GM21390 (cell line): Measurements from ENCODE around the gene ZBTB39.
"Not testable (repeated sequence)": the region's sequence is repeated elsewhere in the genome, so short reads cannot be mapped to it uniquely, and the experiment has no call there.

Experiments
- ATAC-seq: cut with Tn5 transposase; IDR thresholded peaks from one replicate; pipeline ENCODE4 v1.9.1; 2021; ENCODE audit not compliant: unreplicated experiment

ZBTB39 gene

DNA sequence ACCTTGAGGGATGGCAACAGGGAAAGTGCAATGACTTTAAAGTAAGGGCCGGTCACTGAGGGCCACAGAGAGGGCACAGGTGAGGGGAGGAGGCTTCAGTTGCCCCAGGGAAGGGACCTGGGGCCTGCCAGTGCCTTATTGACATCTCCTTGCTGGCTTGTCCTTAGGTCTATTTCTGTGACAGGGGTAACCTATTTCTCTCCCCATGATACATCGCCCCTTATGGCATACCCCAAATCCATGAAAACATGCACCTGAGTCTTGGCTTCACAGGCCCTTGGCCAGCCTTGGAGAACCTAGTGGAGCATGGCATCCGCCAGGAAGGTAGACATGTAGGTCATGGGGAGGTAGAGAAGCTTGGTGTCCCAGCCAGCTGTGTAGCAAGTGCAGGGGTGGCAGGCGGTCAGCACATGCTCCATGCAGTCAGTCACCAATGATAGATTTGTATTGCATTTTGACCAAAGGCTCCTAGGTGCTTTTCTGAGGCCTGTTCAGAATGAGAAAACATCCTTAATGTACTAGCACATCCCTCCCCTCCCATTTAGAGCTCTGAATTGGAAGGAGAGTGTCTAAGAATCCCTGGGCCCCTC lies 25.3 kb downstream of the ZBTB39 start:
- no peak for ATAC-seq

DNA sequence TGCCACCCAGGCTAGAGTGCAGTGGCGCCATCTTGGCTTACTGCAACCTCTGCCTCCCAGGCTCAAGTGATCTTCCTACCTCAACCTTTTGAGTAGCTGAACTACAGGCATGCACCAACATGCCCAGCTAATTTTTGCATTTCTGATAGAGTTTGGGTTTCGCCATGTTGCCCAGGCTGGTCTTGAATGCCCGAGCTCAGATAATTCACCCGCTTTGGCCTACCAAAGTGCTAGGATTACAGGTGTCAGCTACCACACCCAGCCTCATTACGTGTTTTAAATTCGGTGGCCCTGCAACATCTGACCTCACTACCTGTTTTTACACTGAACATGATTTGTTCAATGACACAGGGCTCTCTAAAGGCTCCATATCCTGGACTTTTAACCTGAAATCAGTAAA lies 26.1 kb downstream of the ZBTB39 start:
- ATAC-seq: no peak

DNA sequence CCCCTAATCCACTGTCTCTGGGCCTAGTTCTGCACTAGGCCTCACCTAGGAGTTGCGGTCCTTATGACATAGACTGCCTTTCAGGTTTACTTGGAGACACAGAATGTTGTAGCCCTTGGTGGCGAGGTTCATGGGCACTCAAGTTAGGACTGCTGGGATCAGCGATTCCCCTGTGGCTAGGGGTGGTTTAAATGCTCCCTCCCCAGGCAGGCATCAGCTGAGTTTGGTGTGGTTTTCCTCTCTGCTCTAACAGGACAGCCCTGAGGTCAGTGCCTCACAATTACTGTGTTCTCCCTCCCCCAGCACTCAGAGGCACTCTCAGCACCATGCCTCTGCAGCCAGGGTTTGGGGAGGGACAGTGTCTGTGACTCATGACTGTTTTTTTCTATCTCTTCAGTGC lies 26.7 kb downstream of the ZBTB39 start:
- no peak for ATAC-seq

DNA sequence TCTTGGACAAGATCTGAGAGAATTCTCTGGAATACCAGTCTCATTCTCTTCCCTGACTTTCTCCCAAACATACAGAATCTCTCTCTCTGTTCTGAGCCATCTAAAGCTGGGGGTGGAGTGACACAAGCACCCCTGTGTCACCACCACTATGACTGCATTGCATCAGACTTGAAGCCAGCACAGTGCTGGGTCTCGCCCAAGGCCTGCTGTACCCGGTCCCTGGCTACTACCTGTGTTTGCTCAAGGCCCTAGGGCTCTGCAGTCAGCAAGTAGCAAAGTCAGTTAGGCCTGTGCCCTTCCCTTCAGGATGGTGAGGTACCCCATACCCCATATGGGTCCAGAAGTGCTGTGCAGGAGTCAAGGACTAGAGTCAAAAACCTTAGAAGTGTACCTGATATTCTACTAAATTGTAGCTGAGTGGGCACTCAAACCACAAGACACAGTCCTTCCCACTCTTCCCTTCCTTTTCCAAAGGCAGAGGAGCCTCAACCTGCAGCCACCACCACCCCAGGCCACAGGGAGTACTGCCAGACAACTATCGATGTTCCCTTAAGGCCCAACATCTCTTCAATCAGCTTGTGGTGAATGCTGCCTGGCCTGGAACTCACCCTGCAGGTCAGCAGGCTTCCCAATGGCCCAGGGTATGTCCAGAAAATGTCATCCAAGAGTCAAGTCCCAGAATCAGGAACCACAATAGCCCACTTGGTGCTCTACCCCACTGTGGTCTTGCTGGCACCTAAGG lies 27.8 kb downstream of the ZBTB39 start:
- no peak for ATAC-seq

DNA sequence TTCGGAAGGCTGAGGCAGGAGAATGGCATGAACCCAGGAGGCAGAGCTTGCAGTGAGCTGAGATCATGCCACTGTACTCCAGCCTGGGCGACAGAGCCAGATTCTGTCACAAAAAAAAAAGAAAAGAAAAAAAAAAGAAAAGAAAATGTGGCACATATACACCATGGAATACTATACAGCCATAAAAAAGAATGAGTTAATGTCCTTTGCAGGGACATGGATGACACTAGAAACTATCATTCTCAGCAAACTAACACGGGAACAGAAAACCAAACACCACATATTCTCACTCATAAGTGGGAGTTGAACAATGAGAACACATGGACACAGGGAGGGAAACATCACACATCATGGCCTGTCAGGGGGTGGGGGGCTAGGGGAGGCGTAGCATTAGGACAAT lies 29.0 kb downstream of the ZBTB39 start:
- not testable (repeated sequence) for ATAC-seq

DNA sequence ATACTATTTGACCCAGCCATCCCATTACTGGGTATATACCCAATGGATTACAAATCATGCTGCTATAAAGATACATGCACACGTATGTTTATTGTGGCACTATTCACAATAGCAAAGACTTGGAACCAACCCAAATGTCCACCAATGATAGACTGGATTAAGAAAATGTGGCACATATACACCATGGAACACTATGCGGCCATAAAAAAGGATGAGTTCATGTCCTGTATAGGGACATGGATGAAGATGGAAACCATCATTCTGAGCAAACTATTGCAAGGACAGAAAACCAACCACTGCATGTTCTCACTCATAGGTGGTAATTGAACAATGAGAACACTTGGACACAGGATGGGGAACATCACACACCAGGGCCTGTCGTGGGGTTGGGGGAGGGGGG lies 32.1 kb downstream of the ZBTB39 start:
- not testable (repeated sequence) for ATAC-seq

DNA sequence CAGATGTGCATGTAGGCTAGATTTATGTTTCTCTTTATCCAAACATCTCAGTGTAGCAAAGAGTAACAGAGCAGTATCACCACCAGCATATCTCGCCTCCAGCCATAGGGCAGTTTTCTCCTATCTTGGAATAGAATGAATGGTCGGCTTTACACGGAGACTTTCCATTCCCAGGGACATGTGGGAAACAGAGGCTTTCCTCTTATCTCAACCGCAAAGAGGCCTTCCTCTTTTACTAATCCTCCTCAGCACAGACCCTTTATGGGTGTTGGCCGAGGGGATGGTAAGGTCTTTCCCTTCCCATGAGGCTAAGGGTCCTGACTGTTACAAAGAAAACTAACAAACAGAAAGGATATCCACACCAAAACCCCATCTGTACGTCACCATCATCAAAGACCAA lies 37.4 kb downstream of the ZBTB39 start:
- not testable (repeated sequence) for ATAC-seq

DNA sequence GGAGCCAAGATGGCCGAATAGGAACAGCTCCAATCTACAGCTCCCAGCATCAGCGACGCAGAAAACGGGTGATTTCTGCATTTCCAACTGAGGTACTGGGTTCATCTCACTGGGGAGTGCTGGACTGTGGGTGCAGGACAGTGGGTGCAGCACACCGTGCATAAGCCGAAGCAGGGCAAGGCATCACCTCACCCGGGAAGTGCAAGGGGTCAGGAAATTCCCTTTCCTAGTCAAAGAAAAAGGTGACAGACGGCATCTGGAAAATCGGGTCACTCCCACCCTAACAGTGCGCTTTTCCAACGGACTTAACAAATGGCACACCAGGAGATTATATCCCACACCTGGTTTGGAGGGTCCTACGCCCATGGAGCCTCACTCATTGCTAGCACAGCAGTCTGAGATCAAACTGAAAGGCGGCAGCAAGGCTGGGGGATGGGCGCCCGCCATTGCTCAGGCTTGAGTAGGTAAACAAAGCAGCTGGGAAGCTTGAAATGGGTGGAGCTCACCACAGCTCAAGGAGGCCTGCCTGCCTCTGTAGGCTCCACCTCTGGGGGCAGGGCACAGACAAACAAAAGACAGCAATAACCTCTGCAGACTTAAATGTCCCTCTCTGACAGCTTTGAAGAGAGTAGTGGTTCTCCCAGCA lies 40.2 kb downstream of the ZBTB39 start:
- not testable (repeated sequence) for ATAC-seq

DNA sequence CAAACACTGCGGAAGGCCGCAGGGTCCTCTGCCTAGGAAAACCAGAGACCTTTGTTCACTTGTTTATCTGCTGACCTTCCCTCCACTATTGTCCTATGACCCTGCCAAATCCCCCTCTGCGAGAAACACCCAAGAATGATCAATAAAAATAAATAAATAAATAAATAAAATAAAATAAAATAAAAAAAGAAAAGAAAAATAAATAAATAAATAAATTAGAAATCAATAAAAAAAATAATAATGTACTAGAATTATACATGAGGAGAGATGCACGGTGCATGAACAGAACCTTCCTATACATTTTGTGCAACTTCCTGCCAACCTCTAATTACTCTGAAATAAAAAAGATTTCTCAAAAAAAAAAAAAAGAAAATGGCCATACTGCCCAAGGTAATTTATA lies 41.2 kb downstream of the ZBTB39 start:
- ATAC-seq: not testable (repeated sequence)

DNA sequence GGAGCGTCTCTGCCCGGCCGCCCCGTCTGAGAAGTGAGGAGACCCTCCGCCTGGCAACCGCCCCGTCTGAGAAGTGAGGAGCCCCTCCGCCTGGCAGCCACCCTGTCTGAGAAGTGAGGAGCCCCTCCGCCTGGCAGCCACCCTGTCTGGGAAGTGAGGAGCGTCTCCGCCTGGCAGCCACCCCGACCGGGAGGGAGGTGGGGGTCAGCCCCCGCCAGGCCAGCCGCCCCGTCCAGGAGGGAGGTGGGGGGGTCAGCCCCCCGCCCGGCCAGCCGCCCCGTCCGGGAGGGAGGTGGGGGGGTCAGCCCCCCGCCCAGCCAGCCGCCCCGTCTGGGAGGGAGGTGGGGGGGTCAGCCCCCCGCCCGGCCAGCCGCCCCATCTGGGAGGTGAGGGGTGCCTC lies 42.8 kb downstream of the ZBTB39 start:
- ATAC-seq: not testable (repeated sequence)

DNA sequence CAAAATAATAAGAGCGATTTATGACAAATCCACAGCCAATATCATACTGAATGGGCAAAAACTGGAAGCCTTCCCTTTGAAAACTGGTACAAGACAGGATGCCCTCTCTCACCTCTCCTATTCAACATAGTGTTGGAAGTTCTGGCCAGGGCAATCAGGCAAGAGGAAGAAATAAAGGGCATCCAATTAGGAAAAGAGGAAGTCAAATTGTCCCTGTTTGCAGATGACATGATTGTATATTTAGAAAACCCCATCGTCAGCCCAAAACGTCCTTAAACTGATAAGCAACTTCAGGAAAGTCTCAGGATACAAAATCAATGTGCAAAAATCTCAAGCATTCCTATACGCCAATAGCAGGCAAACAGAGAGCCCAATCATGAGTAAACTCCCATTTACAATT lies 44.1 kb downstream of the ZBTB39 start:
- ATAC-seq: not testable (repeated sequence)

DNA sequence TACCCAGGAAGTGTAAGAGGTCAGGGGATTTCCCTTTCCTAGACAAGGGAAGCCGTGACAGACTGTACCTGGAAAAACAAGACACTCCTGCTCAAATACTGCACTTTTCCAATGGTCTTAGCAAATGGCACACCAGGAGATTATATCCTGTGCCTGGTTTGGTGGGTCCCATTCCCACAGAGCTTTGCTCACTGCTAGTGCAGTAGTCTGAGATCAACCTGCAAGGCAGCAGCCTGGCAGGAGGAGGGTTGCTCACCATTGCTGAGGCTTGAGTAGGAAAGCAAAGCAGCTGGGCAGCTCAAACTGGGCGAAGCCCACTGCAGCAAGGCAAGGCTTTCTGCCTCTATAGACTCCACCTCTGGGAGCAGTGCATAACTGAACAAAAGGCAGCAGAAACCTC lies 47.9 kb downstream of the ZBTB39 start:
- no peak for ATAC-seq

DNA sequence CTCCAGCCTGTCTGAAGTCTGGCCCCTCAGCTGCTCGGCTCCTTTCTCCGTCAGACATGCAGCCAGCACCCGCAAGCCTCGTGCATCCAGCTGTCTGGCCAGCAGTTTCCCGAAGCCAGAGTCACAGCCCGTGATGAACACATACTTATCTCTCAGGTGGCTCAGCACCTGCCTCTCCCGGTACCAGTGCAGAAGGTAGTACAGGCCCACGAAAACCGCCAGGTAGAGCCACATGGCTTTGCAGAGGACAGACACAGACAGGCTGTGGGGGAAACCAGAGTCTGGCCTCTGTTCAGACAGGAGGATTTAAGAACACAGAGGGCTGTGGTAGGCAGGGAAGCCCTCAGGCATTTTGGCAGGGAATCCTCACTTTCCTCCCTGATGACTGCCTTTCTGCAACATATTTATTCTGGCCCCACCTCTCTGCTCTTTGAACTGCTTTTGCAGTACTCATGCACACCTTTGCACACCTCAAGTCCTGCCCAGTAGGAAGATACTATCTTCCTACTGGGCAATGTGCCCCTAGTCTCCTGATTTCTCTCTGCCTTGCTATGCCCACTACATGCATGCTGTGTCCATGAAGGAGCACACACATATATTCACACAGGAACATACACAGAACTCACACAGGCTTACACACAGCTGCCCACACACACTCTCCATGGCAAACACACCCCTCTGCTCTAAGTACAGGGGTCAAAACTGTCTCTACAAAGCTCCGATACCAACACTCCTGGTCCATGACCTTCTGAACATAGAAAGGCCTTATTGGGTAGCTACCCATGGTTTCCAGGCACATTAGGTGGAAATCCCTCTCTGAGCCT lies 48.9 kb downstream of the ZBTB39 start, which contains the start of gene RDH16:
Gene RDH16 (minus strand): TSS at position 380 of the 824 bp plus-strand sequence. CDS start 146 bp downstream, at position 234.
- no peak for ATAC-seq

DNA sequence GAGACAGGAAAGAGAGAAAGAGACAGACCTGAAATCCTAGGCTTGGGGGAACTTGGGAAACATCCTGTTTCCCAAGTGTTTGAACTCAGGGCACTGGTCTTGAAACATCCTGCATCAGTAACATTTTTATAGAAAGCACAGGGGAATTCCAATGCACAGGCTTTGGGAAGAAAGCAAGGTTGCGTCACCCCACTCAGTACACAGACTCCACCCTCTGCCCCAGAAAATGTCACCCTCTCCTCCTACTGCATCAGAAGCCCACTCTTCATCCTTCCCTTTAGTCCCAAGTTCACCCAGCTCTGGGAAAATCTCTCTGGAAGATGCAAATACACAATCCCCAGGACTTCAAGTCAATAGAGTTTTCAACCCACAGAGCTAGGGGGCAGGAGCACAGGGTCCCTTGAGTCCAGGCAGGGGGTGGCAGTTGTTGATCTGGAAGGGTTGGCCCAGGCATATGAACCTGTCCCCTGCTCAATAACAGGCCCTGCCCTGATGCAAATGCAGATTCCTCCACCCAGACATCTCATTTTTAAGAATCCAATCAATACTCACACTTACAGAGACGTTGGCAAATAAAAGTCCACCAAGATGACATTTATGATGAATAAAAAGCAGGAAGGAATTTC lies 50.6 kb downstream of the ZBTB39 start:
- no peak for ATAC-seq

DNA sequence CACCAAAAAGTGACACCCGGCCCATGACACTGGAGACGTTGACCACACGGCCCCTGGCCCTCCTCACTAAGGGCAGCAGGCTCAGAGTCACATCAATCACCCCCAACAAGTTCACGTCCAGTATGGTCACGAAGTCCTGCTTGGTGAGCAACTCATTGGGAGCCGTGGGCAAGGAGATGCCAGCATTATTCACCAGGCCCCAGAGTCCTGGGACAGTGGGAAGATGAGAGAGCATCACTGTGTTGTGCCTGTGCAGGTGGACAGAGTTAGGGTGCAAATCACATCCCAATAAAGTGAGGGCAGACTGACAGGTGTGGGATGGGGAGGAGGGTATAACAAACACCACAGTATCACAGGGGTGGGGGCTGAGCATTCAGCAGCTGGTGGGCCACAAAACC lies 51.4 kb downstream of the ZBTB39 start:
- no peak for ATAC-seq

DNA sequence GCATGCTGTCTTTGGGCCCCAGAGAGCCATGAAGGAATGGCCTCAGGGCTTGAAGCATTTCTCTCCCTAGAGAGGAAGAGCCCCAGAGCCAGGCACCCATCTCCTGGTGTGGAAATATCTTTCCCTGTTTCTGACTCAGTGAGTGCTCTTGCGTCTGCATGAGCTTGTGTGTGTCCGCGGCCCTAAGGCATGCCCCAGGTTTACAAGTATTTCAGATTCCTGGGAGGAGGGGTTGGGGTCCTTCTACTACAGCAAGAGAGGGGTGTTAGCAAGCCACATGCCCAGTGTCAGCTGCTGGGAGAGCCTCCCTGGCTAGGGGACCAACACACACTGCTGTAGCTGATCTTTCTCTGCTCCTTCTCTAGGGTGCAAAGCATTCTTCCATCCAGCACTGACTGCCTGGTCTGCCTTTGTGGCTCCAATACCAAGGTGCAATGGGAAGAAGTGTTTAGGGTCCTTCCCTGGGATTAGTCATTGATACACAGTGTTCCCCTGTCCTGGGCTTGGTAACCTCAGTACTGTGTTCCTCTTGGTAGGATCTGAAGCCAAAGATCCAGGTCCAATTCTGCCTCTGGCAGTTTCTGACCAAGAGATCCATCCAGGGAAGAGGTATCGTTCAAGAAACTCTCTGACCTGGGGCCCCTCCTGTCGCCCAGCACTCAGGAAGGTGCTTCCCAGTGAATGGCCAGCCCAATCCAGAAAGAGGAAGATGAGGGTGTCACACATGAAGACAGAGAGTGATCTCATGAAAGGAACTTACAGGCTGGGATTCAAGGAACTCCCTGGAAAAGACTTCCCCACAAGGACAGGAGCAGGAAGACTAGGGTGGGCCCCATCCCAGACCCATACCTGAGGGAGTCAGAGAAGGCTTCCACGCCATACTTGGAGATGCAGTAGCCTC lies 52.0 kb downstream of the ZBTB39 start:
- no peak for ATAC-seq

DNA sequence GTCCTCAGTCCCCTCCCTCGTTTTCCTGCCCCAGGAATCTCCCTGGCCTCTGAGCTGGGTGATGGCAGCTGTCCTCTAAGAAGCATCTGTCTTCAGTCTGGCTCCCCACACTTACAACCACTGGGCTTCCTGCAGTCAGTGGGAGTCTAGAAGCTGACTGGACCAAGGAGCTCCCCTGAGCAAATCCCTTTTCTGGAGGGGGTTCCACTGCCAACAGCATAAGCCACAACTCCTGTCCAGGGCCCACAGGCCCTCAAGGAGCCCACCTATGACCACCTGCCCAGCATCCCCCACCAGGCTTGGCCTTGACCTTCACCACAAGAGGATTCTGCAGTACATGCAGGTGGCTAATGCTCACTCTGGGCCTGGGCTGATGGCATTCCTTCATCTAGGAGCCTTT lies 53.0 kb downstream of the ZBTB39 start:
- ATAC-seq: no peak

DNA sequence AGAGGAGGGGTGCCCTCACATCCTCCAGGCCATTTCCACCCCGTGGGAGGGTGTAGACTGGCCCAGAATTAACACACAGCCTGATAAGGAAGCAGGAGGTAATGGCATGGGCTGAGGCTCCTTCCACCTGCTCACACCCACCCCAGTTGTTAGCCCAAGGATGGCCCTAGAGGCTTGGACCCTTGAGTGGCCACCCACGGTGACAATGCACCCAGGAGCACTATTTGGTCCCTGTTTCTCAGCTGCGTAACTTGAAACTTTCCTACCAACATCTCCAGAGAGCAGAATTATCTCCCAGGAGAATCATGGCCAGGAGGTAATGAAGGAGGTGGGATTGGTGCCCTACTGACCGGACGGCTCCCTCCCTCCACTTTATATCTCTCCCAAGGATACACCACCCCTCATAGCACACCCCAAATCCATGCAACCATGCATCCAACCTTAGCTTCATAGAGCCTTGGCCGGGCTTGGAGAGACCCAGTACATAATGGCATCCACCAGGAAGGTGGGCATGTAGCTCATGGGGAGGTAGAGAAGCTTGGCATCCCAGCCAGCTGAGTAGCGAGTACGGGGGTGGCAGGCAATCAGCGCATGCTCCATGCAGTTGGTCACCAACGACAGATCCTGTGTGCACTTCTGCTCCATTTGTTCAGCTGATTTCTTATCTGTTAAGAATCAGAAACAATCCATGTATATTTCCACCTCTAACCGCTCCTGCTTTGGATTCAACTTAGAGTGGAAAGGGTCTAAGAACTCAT lies 54.6 kb downstream of the ZBTB39 start:
- no peak for ATAC-seq

DNA sequence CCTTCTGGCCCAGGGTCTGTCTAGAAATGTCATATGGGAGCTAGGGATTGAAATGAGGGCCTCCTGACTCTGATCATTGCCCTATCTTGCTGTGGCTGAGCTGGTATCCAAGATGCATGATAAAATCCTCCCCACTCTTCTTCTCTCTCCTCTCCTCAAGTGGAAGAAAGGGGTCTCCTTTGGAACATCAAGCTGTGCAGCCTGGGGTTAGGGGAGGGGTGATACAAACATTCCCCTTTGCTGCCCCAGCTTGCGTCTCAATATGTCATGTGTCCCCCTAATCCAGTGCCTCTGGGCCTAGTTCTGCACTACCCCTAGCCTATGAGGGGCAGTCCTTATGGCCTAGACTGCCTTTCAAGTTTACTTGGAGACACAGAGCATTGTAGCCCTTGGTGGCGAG lies 57.5 kb downstream of the ZBTB39 start:
- no peak for ATAC-seq
